Germinal center (tissue), 1 donor: ENCODE measurements around the gene PGBD5.
A peak's percentile ranks its signal among the peaks of the same experiment; 100 is the strongest.

Experiments
- DNase-seq: peaks from one replicate; pipeline ENCODE4 v3.0.0; 2012; ENCODE audit warnings: mixed read lengths, low spot score

PGBD5 gene

DNA sequence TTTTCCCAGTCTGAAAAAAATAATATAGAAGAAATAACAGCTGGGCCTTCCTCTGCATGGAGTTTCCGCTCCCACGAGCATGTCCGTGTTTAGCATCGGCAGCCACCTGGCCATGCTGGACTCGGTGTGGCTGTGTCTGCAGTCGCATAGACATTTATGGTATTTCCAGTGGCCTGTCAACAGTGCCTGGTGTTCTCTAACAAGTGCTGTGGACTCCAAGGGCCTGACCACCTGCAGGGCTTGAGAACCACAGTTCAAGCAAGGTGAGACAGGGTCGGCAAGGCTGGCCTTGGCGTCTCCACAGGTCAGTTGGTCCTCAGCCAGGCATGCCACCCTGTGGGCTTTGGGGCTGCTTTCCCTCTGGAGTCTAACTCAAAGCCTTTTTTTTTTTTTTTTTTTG, 124.8 kb downstream of the PGBD5 start:
- no peak for DNase-seq

DNA sequence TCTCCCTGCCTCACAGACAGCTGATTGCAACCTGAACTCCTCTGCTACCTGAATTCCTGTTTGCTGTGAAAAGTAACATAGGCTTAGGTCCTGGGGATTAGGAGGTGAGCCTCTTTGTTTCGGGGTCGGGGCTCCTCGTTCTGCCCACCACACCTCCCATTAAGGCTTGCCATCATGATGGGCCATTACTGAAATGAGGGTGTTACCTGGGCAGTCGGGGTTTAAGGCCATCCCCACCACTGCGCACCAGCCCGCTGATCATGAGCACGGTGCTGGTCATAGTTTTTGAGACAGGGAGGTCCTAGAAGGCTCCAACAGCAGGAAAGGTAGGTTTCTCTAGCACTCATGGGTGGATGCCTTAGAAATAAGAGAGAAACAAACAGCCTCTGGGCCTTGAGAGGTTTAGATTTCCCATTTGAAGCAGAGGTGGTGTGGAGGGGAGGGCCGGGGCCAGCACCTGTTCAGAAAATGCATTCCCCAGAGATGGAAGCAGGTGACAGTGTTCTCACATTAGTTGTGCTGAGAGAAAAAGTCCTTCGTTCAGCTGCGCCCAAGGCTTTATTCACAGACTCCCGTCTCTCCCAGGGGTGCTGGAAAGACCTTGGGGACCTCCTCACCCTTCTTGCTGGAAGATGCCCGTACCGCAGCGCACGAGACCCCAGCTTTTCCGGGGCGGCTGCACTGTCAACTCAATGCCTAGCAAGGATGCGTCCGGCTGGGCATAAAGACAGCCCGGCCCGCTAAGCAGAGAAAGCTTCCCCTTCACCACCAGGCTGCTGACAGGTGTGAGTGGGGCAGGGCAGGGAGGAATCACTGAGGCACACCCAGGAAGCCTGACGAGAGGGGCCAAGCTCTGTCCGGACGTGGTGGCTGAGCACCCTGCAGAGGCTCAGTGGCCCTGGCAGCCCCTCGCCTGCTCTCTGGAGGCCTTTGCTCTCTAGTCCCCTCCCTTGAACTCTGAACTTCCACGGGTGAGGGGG, 125.5 kb downstream of the PGBD5 start:
- no peak for DNase-seq

DNA sequence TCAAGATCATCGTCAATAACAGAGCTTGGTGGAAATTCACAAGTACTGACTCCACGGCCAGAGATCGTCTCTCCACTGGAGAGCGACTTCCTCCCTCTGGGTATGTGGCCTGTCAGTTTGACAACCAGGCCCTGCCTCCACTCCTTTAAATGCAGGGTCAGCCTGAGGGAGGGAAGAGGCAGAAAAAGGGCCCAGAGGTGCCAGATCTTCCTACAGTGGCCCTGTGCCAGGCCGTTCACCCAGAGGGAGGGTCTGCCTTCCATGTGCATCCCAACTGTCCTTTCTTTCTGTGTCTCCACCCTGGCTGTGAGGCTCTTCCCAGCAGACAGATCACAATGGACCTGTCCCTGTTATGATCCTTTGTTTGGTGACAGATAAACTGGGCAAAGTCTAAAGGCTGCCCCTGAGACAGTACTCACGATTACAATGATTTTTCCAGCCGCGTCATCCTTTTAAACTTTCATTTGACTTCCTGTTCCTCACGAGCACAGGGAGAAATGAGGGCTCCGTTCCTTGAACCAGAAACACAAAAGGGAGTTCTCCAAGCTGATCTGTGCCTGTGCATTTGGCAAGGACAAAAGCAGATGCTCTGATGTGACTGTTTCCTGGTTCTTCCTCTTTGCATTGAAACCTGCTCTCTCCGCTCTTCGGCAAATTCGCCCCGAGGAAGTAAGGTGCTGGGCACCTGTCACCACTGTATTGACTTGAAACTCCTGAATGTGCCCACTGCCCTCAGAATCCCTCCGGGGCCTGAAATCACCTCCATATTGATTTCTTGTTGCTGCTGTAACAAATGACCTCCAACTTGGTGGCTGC, 126.7 kb downstream of the PGBD5 start:
- no peak for DNase-seq

DNA sequence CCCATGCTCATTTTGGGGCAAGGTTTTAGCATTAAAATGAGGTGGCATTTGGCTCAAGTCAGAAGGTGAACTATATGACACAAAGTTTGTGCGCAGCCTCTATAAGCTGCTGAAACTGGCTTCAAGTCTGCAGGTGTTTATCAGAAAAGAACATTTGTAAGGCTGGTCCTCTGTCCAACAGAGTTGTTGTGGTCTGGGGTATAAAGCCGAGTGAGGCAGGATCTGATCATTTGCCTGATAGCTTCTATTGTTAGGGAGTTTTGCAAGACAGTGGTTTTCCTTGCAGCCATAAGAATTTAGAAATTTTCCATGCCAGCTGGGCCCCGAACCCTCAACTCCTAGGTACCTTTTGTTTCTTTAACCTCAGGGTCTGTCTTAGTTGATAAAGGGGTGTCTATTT, 130.8 kb downstream of the PGBD5 start:
- no peak for DNase-seq

- DNase-seq: no peak
These were observed 132.8 kb downstream of the PGBD5 start for GRCh38 chr1:230293390-230293700.

GRCh38 chr1:230292689-230293389, 133.3 kb downstream of the PGBD5 start:
- DNase-seq: no peak

- DNase-seq: peak; percentile 38
These were observed 134.2 kb downstream of the PGBD5 start for GRCh38 chr1:230291731-230292620.

DNA sequence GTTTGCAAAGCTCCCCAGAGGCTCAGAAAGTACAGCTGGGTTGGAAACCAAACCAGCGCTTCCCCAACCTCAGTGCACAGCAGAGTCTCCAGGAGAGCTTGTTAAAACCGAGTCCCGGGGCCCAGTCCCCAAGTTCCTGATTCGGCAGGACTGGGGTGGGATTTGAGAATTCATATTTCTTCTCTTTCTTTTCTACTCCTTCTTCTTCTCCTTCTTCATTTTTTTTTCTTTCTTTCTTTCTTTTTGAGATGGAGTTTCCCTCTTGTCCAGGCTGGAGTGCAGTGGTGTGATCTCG, 136.8 kb downstream of the PGBD5 start:
- no peak for DNase-seq

DNA sequence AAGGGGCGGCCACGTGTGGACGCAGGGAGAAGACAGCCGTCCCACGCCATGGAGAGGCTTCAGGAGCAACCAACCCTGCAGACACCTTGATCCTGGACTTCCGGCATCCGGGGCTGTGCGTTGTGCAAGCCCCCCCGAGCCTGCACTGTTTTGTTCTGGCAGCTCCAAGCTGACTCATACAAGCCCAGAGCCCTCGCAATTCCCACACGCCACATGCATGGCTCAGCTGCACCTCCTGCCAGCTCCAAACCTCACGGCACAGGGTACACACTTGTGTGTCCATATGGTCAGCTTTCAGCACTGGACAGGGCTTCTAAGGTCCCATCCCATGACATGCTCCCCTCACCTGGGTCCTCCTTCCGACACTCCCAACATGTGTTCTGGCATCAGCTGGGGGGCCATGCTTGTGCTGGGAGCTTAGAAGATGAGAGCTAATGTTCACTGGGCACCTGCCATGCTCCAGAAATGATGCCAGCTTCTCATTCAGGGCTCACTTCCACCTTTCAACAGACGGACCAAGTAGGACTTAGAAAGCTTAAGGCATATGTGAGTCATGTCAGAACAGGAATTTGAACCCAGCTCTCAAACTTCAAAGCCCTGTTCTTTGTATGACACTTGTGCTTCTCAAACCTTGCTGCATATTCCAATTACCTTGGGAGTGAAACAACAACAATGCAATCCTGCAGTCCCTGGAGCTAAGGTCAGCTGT, 137.3 kb downstream of the PGBD5 start:
- DNase-seq: no peak

GRCh38 chr1:230287674-230288315, 138.3 kb downstream of the PGBD5 start:
- DNase-seq: no peak

GRCh38 chr1:230286890-230287269, 139.3 kb downstream of the PGBD5 start:
- no peak for DNase-seq

DNA sequence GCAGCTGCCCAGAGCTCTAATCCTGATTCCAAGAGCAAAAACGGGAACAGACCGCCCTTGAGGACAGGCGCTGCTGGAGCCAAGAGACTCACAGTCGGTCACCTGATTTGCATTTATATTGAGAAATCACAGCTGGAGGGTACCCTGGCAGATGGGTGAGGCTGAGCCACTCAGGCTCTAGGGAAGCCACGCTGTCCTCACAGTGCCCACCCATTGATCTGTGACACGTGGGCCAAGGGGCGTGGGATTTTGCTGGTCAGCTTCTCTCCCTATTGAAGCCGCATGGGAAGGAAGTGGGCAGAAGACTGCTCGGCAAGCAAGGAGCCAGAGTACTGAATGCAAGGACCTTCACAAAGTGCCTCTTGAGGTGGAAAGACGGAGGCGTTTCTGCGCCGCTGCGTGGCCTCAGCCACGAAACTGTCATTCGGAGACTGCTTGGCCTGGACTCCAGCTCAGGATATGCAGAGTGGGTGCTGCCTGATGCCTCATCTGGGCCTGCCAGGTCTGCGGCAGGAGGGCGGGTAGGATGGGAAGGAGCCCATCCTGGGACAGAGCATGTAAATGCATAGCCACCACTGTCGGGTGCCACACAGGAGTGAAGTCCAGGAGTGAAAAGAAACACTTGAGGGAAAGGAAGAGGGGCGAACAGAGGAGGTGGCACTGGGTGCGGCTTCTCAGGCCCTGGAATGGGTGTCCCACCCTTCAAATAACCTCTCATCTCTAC, 139.8 kb downstream of the PGBD5 start:
- no peak for DNase-seq

DNA sequence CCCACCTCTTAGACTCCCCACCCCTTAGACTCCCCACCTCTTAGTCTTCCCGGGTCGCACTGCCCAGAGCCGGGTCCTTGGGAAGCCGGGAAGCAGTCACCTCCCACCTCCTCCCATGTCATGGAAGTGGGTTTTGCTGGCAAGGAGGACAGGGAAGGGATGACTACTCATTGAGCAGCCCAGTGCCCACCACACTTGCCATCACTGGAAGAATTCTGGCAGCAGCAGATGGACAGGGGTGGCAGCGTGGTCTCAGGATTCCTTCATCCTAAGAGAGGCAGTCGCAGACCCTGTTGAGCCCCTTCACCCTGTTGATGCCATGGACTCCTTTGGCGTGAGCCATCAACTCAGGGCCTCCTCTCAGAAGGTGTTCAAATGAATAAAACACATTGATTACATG, 140.8 kb downstream of the PGBD5 start:
- DNase-seq: no peak

DNA sequence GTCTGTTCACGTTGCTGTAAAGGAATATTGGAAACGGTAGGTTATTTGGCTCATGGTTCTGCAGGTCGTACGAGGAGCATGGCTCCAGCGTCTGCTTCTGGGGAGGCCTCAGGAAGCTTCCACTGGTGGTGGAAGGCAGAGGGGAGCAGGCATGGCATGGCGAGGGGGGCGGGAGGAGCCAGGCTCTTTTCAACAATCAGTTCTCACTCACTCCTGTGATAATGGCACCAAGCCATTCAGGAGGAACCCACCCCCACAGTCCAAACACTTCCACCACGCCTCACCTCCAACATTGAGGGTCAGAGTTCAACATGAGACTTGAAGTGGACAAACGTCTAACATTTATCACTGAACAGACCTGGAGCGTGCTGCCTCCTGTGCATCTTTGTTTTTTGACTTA, 141.2 kb downstream of the PGBD5 start:
- DNase-seq: no peak

GRCh38 chr1:230283678-230284077, 142.5 kb downstream of the PGBD5 start:
- DNase-seq: no peak

DNA sequence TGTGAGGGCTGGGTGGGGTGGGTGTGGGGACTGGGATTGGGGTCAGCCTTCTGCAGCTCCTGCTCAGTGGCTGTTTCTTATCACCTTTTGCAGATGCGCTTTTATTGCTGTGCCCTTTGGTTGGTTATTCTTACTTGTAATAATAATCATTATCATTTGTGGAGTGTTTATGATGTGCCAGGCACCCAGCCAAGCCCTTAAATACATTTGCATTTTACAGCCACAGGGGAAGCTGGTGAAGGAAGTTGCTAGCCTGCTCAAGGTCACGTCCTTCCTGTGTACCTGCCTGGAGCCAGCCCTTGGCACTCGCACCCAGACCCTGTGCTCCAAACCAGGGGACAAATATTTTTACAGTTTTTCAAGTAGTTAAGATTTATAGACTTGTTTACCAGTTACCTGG, 144.0 kb downstream of the PGBD5 start:
- peak; percentile 37 for DNase-seq

GRCh38 chr1:230281556-230281955, 144.6 kb downstream of the PGBD5 start:
- DNase-seq: no peak

GRCh38 chr1:230280906-230281413, 145.2 kb downstream of the PGBD5 start:
- no peak for DNase-seq

GRCh38 chr1:230280054-230280795, 145.9 kb downstream of the PGBD5 start:
- no peak for DNase-seq
